Ovary (tissue), 3 donors: ENCODE measurements around the gene YAP1.

Source experiments
- CTCF ChIP-seq, 3 donors: fragments of 450-650 bp in 2 of 3; fragments of 200-600 bp in 1 of 3; IDR thresholded peaks; one replicate each; pipeline versions ENCODE4 v1.5.1 to v1.8.0; 2016 to 2022; ENCODE audit warnings: antibody characterized with exemption in 3 of 3, mild to moderate bottlenecking in 1 of 3
- EP300 ChIP-seq: sonication (generic); formaldehyde crosslinking; IDR thresholded peaks from one replicate; pipeline ENCODE4 v1.6.1; 2017; ENCODE audit warnings: antibody characterized with exemption
- donor health status: DM: no; HTN: no; CAD: no.

DNA sequence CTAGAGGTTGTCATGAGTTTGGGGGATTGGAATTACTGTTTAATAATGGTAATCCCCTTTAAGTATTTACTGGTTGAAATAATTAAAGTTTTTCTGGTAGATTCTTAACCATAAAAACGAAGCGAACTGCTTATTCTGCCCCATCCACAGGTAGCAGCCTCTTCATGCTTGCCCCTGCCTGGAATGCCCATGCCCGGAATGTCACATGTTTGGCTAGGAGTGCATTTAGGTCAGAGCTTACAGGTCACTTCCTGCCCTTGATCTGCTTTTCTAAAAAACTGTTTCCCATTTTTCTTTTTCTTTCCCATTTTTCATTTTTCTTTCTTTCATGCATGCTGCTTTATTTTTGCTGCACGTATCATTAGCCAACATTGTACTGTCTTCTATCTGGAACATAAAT is 69.1 kb downstream of the YAP1 start:
- no peak for TF ChIP-seq CTCF (IDR thresholded peaks at IDR 0.05)
- TF ChIP-seq EP300 = no peak
